ENCODE measurements around the gene LCLAT1.
A peak's percentile ranks its signal among the peaks of the same experiment; 100 is the strongest.

LCLAT1 gene

GRCh38 chr2:30444273-30444672, 2.8 kb upstream of the LCLAT1 start:
- TF ChIP-seq POLR2AphosphoS5 (IDR thresholded peaks at IDR 0.05; ENCODE audit: low read depth, low read length) (no peak), POLR2A (IDR thresholded peaks at IDR 0.05; ENCODE audit: low read depth, low read length) (no peak), TAF1 (IDR thresholded peaks at IDR 0.05; ENCODE audit: borderline replicate concordance, low read depth, low read length) (no peak)
- DNase-seq (ENCODE audit: insufficient read length), result no peak
- no peak for FAIRE-seq

GRCh38 chr2:30445266-30445821, 1.7 kb upstream of the LCLAT1 start:
- TF ChIP-seq POLR2A (IDR thresholded peaks at IDR 0.05; ENCODE audit: low read depth, low read length), result no peak
- no peak for TF ChIP-seq POLR2AphosphoS5 (IDR thresholded peaks at IDR 0.05; ENCODE audit: low read depth, low read length)
- TF ChIP-seq TAF1 (IDR thresholded peaks at IDR 0.05; ENCODE audit: borderline replicate concordance, low read depth, low read length), result no peak
- DNase-seq (ENCODE audit: insufficient read length), result no peak
- no peak for FAIRE-seq

- no peak for FAIRE-seq
- no peak for DNase-seq (ENCODE audit: insufficient read length)
- TF ChIP-seq TAF1 (IDR thresholded peaks at IDR 0.05; ENCODE audit: borderline replicate concordance, low read depth, low read length) (no peak), POLR2A (IDR thresholded peaks at IDR 0.05; ENCODE audit: low read depth, low read length) (no peak), POLR2AphosphoS5 (IDR thresholded peaks at IDR 0.05; ENCODE audit: low read depth, low read length) (no peak)
Measured at GRCh38 chr2:30446602-30447148, 371 bp upstream of the LCLAT1 start.

- DNase-seq (ENCODE audit: insufficient read length) (no peak), FAIRE-seq (no peak)
- TF ChIP-seq POLR2A (IDR thresholded peaks at IDR 0.05; ENCODE audit: low read depth, low read length) (no peak), POLR2AphosphoS5 (IDR thresholded peaks at IDR 0.05; ENCODE audit: low read depth, low read length) (no peak), TAF1 (IDR thresholded peaks at IDR 0.05; ENCODE audit: borderline replicate concordance, low read depth, low read length) (no peak)
Measured at GRCh38 chr2:30448308-30448707, 1.3 kb downstream of the LCLAT1 start.

GRCh38 chr2:30448866-30449265, 1.8 kb downstream of the LCLAT1 start:
- no peak for TF ChIP-seq POLR2AphosphoS5 (IDR thresholded peaks at IDR 0.05; ENCODE audit: low read depth, low read length)
- TF ChIP-seq TAF1 (IDR thresholded peaks at IDR 0.05; ENCODE audit: borderline replicate concordance, low read depth, low read length), result no peak
- TF ChIP-seq POLR2A (IDR thresholded peaks at IDR 0.05; ENCODE audit: low read depth, low read length), result no peak
- FAIRE-seq (no peak), DNase-seq (ENCODE audit: insufficient read length) (no peak)

GRCh38 chr2:30450025-30450424, 3.0 kb downstream of the LCLAT1 start:
- DNase-seq (ENCODE audit: insufficient read length) (no peak), FAIRE-seq (no peak)
- TF ChIP-seq POLR2A (IDR thresholded peaks at IDR 0.05; ENCODE audit: low read depth, low read length), result no peak
- no peak for TF ChIP-seq TAF1 (IDR thresholded peaks at IDR 0.05; ENCODE audit: borderline replicate concordance, low read depth, low read length)
- no peak for TF ChIP-seq POLR2AphosphoS5 (IDR thresholded peaks at IDR 0.05; ENCODE audit: low read depth, low read length)

- DNase-seq (ENCODE audit: insufficient read length) (no peak), FAIRE-seq (peak; percentile 21)
- TF ChIP-seq TAF1 (IDR thresholded peaks at IDR 0.05; ENCODE audit: borderline replicate concordance, low read depth, low read length) (no peak), POLR2A (IDR thresholded peaks at IDR 0.05; ENCODE audit: low read depth, low read length) (no peak), POLR2AphosphoS5 (IDR thresholded peaks at IDR 0.05; ENCODE audit: low read depth, low read length) (no peak)
Measured at GRCh38 chr2:30453498-30453897, 6.5 kb downstream of the LCLAT1 start.

- TF ChIP-seq POLR2AphosphoS5 (IDR thresholded peaks at IDR 0.05; ENCODE audit: low read depth, low read length), result no peak
- no peak for TF ChIP-seq TAF1 (IDR thresholded peaks at IDR 0.05; ENCODE audit: borderline replicate concordance, low read depth, low read length)
- no peak for TF ChIP-seq POLR2A (IDR thresholded peaks at IDR 0.05; ENCODE audit: low read depth, low read length)
- DNase-seq (ENCODE audit: insufficient read length) (no peak), FAIRE-seq (no peak)
Measured at GRCh38 chr2:30454571-30454970, 7.5 kb downstream of the LCLAT1 start.

GRCh38 chr2:30455114-30455738, 8.2 kb downstream of the LCLAT1 start:
- no peak for DNase-seq (ENCODE audit: insufficient read length)
- TF ChIP-seq POLR2A (IDR thresholded peaks at IDR 0.05; ENCODE audit: low read depth, low read length) (no peak), POLR2AphosphoS5 (IDR thresholded peaks at IDR 0.05; ENCODE audit: low read depth, low read length) (no peak), TAF1 (IDR thresholded peaks at IDR 0.05; ENCODE audit: borderline replicate concordance, low read depth, low read length) (no peak)
- FAIRE-seq, result no peak

GRCh38 chr2:30456106-30456505, 9.1 kb downstream of the LCLAT1 start:
- TF ChIP-seq TAF1 (IDR thresholded peaks at IDR 0.05; ENCODE audit: borderline replicate concordance, low read depth, low read length) (no peak), POLR2A (IDR thresholded peaks at IDR 0.05; ENCODE audit: low read depth, low read length) (no peak), POLR2AphosphoS5 (IDR thresholded peaks at IDR 0.05; ENCODE audit: low read depth, low read length) (no peak)
- DNase-seq (ENCODE audit: insufficient read length), result no peak
- no peak for FAIRE-seq

- no peak for DNase-seq (ENCODE audit: insufficient read length)
- no peak for TF ChIP-seq POLR2AphosphoS5 (IDR thresholded peaks at IDR 0.05; ENCODE audit: low read depth, low read length)
- no peak for TF ChIP-seq POLR2A (IDR thresholded peaks at IDR 0.05; ENCODE audit: low read depth, low read length)
- no peak for TF ChIP-seq TAF1 (IDR thresholded peaks at IDR 0.05; ENCODE audit: borderline replicate concordance, low read depth, low read length)
- FAIRE-seq, result no peak
Measured at GRCh38 chr2:30456579-30456978, 9.5 kb downstream of the LCLAT1 start.

- FAIRE-seq (peak; percentile 5), DNase-seq (ENCODE audit: insufficient read length) (no peak)
- TF ChIP-seq TAF1 (IDR thresholded peaks at IDR 0.05; ENCODE audit: borderline replicate concordance, low read depth, low read length), result no peak
- no peak for TF ChIP-seq POLR2AphosphoS5 (IDR thresholded peaks at IDR 0.05; ENCODE audit: low read depth, low read length)
- TF ChIP-seq POLR2A (IDR thresholded peaks at IDR 0.05; ENCODE audit: low read depth, low read length), result no peak
Measured at GRCh38 chr2:30457296-30457695, 10.2 kb downstream of the LCLAT1 start.

All from GM12892 (cell line).